Anterior cingulate cortex (tissue), 58 donors: ENCODE measurements around the gene LAPTM5.
A peak's percentile ranks its signal among the peaks of the same experiment; 100 is the strongest.

Experiments used
- DNase-seq, 58 donors: peaks; one replicate each; lab custom pipeline; 2025; lab: John Stamatoyannopoulos, UW

The LAPTM5 gene

DNA sequence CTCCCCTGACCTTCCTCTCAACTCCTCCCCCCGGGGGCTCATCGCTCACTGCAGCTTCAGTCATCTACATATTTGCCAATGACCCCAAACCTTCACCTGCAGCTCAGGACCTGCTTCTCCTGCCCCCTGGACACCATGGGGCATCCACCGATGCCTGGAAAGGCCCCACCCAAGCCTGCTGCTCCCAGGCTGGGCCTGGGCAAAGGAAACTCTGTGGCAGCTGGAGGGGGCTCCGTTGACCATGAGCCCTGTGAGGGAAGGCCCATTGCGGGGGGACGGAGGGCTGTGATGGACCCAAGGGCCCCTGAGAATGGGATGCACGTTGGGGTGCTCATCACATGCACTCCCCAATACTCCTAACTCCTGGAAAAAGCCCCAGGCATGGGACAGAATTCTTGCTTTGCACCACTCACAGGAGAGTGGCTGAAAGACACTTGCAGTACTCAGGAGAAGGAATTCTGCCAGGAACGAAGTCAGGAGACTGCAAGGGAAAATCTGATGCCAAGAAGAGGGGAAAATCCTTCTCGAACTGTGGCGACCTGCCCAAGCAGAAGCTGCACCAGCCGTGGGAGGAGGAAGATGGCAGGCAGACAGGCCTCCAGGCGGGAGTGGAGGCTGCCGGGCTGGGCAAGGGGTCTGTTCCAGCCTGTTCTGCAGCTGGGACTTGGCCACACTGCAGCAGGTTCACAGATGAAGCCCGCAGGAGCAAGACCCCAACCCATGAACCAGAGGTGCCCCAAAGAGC lies 52.6 kb downstream of the LAPTM5 start:
- peak in 26 of 58 donors; percentile 7 to 73 (median 29) for DNase-seq

- DNase-seq = no peak
Observed at GRCh38 chr1:30704271-30704670, 53.3 kb downstream of the LAPTM5 start.

DNA sequence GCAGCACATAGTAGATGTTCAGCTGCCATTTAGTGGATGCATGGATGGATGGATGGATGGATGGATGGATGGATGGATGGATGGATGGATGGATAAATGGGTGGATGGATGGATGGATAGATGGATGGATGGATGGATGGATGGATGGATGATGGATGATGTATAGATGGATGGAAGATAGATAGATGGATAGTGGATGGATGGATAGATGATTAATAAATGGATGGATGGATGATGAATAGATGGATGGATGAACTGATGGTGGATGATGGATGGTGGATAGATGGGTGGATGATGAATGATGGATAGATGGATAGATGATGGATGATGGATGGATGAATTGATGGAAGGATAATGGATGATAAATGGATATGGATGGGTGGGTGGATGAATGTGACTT lies 54.8 kb downstream of the LAPTM5 start:
- DNase-seq = no peak

DNA sequence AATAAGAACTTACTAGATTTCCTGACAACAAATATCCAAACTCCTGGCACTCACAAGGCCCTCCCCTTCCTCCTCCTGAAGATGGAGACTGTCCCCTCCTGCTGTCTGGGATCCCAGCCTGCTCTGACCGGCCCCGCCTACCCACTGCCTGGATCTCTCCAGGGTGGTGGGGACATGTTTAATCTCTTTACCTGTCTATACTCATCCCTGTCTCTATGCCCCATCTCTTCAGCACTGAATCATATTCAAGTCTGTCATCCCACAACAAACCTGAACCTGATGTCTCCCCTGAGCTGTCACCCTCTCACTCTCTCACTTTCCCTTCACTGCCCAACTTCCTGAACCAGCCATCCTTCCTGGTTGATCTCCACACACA lies 56.3 kb downstream of the LAPTM5 start:
- no peak for DNase-seq

GRCh38 chr1:30700528-30701257 lies 56.9 kb downstream of the LAPTM5 start:
- peak in 12 of 58 donors; percentile 4 to 60 (median 25) for DNase-seq

DNA sequence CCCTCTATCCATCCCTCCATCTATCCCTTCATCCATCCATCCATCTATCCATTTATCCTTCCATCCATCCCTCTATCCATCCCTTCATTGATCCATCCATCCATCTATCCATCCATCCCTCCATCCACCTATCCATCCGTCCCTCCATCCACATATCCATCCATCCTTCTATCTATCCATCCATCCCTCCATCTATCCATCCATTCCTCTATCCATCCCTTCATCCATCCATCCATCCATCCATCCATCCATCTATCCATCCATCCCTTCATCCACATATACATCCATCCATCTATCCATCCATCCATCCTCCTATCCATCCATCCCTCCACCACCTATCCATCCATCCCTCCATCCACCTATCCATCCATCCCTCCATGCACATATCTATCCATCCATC lies 57.8 kb downstream of the LAPTM5 start:
- DNase-seq = no peak

DNA sequence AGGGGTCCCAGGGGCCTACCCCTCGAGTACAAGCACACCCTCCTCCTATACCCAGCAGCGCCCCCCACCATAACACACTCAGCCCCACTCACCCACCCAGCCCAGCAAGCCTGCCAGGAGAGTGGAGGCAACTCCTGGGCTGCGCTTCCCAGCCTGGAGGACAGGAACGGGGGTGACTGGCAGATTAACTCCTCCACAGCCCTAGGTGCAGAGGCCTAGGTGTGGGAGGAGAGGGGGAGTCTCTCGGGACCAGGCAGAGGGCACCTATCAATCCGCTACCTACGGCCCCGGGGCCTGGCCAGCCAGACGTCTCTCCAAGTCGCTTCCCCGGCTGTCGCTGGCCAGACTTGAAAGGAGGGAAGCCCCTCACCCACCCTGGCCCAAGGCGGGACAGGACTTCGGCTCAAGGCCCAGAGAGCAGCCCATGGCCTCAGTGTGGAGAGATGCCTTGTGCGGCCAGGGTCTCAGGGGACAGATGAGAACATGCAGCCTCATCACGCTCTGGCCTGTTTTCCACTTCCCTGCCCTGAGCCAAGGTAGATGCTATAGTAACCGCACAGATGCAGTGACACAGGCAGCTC lies 59.1 kb downstream of the LAPTM5 start:
- no peak for DNase-seq

DNA sequence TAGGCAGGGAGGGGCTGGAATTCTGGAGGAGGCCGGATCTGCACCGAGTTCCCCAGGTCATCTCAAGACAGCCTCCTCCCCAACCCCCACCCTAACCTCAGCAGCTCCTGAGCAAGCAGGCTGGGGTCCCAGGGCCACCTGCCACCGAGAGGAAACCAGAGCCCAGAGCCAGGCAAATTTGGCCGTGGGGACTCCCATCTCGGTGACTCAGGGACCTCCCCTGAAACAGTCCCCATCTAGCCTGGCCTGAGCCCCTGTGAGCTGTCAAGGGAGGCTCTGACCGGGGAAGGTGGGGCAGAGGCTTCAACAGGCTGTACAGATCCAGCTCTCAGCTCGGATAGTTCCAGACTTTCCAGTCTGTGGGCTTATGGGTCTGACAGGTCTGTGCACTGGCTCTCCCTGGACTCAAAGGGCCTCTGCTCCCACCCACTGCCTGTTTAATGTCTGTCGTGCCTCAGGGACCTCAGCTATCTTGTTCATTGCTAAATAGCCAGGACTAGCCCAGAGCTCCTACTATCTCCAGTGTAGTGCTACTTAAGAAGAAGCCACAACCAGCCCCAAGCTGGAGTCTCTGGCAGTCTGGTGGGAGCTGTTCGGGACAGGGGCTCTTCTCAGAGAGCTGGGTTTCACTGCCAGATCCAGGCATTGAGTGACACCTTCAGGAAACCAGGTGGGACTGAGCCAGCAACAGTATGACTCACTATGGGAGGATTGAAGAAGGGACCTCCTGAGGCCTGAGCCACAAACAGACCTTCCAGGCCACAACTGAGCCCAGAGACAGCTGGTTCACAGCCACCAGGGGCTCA lies 59.8 kb downstream of the LAPTM5 start:
- no peak for DNase-seq

DNA sequence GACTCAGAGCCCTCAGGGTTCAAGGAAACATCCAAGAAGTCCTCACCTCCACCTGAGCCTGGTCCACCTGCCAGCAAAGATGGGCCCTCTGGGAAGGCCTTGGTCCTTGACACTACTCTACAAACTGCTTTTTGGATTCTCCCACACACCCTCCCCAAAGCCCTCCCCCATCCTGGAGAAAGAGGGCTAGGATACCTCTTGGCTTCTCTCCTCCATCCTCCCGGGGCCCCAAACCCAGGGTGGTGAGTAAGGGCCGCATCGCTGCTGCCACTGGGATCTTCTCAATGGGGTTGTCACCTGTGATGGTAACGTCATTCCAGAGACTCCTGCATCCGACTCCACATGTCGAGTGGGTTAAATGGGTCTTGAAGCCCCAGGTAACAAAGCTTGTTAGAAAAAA lies 60.7 kb downstream of the LAPTM5 start:
- no peak for DNase-seq

GRCh38 chr1:30695439-30695841 lies 62.1 kb downstream of the LAPTM5 start:
- DNase-seq = no peak

DNA sequence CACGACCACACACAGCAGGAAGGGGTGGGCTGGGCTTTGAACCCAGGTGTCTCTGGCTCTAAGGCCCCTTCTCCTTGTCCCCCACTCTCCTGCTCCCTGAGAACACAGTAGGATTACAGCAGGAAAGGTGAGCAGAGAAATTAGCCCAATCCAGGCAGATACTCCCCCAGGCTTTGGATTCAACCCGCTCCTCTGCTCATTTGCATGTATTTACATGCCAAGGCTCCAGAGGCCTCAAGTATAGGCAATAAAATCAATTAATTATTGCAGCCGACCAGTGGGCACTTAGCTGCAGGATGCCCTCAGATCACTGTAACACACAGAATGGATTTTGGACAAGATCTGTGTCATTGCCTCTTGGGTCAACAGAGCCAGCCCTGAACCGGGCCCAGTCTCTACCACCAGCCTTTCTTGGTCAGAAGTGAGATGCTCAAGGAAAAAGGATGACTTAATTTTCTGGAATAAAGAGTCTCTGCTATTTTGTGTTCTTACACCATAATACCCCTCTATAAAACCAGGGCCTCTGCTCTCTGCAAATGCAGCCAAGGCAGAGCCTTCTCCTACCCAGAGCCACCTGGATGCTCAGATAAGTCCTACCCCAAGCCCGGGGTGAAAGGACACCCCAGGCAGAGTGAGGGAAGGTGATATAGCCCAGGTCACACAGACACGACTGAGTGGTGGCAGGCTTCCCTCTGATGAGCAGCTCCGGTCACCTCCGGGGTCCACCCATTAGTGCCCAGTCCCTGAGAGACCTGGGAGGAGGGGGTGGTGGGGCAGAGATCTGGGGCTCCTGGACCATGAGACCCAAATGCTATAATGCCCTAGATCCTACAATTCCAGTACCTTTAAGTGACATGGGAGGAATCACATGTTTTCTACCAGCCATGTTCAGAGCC lies 63.0 kb downstream of the LAPTM5 start:
- DNase-seq = no peak

GRCh38 chr1:30693822-30694221 lies 63.8 kb downstream of the LAPTM5 start:
- no peak for DNase-seq

DNA sequence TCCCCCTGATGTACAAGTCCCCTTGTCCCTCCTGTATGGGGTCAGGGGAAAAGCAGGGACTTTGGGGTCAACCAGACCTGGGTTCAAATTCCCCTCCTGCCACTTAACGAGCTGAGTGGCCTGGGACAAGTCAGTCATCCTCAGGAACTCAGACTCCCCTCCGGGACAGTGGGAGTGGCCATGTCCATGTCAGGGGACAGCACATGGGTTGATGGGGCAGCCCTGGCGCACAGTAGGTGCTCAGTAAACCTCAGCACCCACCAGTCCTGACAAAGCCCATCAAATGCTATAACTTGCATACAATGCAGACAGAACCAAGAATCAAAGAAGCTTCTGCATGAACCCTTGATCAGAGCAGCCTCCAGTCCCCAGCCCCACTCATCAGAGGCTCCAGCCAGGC lies 64.2 kb downstream of the LAPTM5 start:
- no peak for DNase-seq

- no peak for DNase-seq
Observed at GRCh38 chr1:30692948-30693301, 64.6 kb downstream of the LAPTM5 start.

DNA sequence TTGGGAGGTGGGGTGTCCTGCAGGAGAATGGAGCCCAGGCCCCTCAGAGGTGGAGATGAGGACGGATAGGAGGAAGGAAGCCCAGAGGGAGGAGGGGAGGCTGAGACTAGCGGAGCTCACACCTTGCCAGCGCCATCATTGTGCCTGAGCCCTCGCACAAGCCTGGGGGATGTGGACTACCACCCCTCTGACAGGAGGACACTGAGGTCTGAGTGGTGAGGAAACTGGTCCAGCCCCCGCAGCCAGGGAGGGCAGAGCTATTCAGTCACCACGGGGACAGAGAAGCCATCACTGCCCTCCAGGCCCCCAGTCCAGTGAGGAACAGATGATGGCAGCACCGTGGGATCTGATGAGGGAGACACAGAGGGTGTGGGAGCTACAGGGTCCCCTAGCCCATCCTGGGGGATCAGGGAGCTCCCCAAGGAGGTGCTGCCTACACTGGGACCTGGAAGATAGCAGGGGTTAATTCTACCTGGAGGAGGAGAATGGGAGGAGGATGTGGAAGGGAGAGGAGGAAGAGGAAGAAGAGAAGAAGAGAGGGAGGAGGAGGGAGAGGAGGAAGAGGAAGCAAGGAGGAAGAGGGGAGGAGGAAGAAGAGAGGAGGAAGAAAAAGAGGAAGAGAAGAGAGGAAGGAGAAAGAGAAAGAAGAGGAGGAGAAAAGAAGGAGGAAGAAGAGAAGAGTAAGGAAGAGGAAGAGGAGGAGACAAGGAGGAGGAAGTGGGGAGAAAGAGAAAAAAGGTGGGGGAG lies 65.2 kb downstream of the LAPTM5 start:
- no peak for DNase-seq

- DNase-seq = no peak
Observed at GRCh38 chr1:30691480-30691879, 66.1 kb downstream of the LAPTM5 start.

GRCh38 chr1:30689901-30690645 lies 67.5 kb downstream of the LAPTM5 start:
- no peak for DNase-seq
